ENCODE data around the gene FMO4. TPM values are rescaled to one million over a fixed set of nuclear protein-coding genes. Genes with fewer than 3 reads are reported as not detected.
"Not testable (repeated sequence)": the region's sequence is repeated elsewhere in the genome, so short reads cannot be mapped to it uniquely, and the experiment has no call there.

Gene FMO4
- total RNA-seq, 2 experiments from 2014 or later = 2.6 to 3.5 TPM

DNA sequence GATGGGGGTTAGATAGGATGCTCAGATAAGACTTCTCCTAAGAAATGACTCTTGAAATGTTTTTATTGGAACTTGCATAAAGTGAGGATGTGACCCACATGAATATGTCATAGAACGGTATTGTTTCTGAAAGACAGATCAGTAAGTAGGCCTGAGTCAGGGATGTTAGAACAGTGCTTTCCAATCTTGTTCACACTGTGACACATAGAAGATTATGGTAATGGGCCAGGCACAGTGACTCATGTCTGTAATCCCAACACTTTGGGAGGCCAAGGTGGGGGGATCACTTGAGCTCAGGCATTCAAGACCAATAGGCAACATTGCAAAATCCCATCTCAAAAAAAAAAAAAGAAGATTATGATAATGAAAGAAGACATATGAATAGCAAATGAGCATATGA is 32.9 kb downstream of the FMO4 start:
- no peak for ATAC-seq (ENCODE audit: low read depth)
- DNase-seq = no peak
- peaks cover 3% of the 10 kb centered on the region for H3K27me3 Mint-ChIP-seq
- no peaks in the 10 kb centered on the region for H3K4me1 Mint-ChIP-seq
- no peaks in the 10 kb centered on the region for H3K36me3 Mint-ChIP-seq
- POLR2A ChIA-PET = no interaction called here
- H3K9me3 Mint-ChIP-seq = peaks cover 14% of the 10 kb centered on the region
- no peak overlapping the region for H3K4me3 Mint-ChIP-seq
- no peak overlapping the region for H3K27ac Mint-ChIP-seq

DNA sequence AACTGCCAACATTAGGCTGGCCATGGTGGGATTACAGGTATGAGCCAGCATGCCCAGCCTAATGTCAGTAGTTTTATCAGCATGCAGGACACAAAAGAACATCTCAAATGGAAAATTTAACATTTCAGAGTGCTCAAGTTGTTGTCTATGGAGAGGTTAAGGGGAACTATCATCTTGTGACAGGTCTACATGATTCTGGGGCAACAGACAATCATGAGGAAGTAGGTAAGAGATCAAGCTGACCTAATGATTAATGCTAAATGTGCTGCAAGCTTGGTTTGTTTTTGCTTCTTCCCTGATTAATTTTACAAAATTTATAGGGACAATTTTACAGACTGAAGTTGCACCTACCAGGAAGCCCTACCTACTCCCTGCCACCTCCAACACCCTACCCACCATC is 36.6 kb downstream of the FMO4 start:
- no peaks in the 10 kb centered on the region for H3K4me1 Mint-ChIP-seq
- ATAC-seq (ENCODE audit: low read depth) (no peak), DNase-seq (no peak)
- H3K36me3 Mint-ChIP-seq = no peaks in the 10 kb centered on the region
- POLR2A ChIA-PET = no interaction called here
- no peak overlapping the region for H3K27ac Mint-ChIP-seq
- peaks cover 10% of the 10 kb centered on the region for H3K9me3 Mint-ChIP-seq
- H3K4me3 Mint-ChIP-seq = no peak overlapping the region
- H3K27me3 Mint-ChIP-seq = no peaks in the 10 kb centered on the region

DNA sequence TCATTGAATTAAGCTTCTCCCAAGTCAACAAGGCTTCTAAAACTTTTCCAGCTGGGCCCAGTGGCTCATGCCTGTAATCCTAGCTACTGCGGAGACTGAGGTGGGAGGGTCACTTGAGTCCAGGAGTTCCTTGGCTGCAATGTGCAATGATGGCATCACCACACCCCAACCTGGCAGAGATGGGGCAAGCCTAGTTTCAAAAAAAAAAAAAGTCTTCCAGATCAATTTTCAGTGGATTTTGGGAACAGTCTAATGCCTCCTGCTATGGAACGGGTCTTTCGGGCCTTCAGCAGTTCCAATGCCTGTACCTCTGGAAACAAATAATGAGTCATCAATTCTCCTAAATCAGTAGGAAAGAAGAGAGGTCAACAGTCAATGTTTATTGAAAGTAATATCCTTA is 38.0 kb downstream of the FMO4 start:
- H3K27me3 Mint-ChIP-seq = no peaks in the 10 kb centered on the region
- POLR2A ChIA-PET = no interaction called here
- H3K27ac Mint-ChIP-seq = no peak overlapping the region
- ATAC-seq (ENCODE audit: low read depth) = no peak
- no peak for DNase-seq
- H3K36me3 Mint-ChIP-seq = no peaks in the 10 kb centered on the region
- no peaks in the 10 kb centered on the region for H3K4me1 Mint-ChIP-seq
- H3K9me3 Mint-ChIP-seq = peaks cover 4% of the 10 kb centered on the region
- no peak overlapping the region for H3K4me3 Mint-ChIP-seq

DNA sequence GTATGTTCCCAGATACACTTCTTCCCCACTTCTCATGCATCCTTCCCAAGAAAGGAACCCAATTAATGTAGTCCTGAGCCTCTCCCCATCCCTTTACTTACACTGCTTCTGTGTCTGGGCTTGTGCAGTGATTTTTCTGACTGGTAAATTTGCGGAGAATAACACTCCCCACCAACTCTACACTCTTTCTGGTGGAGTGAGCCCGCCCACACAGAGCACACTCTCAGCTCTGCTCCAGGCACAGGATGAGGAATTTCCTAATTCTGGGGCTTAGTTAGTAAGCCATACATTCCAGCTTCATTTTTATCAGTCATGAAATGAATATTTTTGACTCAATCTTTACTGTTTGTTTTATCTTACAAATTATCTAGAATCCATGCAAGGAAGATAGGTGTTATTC is 38.6 kb downstream of the FMO4 start:
- H3K27ac Mint-ChIP-seq = no peak overlapping the region
- POLR2A ChIA-PET = no interaction called here
- H3K9me3 Mint-ChIP-seq = peaks cover 2% of the 10 kb centered on the region
- no peaks in the 10 kb centered on the region for H3K4me1 Mint-ChIP-seq
- no peak for DNase-seq
- no peak for ATAC-seq (ENCODE audit: low read depth)
- H3K27me3 Mint-ChIP-seq = no peaks in the 10 kb centered on the region
- H3K4me3 Mint-ChIP-seq = no peak overlapping the region
- H3K36me3 Mint-ChIP-seq = no peaks in the 10 kb centered on the region

DNA sequence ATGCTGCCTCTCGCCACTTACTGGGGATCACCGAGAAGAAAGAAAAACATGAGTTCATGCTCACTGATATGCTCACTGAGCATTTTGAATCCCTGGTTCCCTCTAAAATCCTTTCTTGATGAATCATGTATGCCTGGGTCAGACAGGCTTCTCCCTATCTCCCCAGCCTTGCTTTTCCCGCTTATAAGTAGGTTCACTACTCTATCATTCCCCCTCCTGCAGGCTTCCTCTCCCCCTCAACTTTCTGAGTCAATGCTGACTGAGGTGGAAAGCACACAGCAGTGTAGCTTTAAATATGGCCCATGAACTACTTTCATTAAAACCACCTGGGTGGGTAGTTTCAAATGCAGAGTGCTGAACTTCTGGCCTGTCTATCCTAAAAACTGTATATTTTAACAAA is 41.7 kb downstream of the FMO4 start:
- H3K4me3 Mint-ChIP-seq = no peak overlapping the region
- no peak overlapping the region for H3K27ac Mint-ChIP-seq
- no peaks in the 10 kb centered on the region for H3K4me1 Mint-ChIP-seq
- POLR2A ChIA-PET = no interaction called here
- H3K9me3 Mint-ChIP-seq = peaks cover 2% of the 10 kb centered on the region
- DNase-seq = no peak
- H3K36me3 Mint-ChIP-seq = no peaks in the 10 kb centered on the region
- H3K27me3 Mint-ChIP-seq = peaks cover 5% of the 10 kb centered on the region
- ATAC-seq (ENCODE audit: low read depth) = no peak

DNA sequence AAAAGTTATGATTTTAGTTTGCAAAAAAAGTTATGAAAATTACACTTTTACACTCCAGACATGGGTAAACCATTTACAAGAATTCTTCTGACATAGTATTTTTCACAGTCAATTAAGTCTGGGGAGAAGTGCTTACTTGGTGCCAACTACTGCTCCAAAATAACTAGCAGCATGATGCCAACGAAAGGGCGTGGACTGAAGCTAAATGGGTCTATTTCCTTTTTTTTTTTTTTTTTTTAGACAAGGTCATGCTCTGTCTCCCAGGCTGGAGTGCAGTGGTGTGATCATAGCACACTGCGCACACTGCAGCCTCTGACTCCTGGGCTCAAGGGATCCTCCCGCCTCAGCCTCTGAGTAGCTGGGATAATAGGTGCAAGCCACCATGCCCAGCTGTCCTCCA is 43.2 kb downstream of the FMO4 start:
- H3K9me3 Mint-ChIP-seq = peaks cover 6% of the 10 kb centered on the region
- peaks cover 15% of the 10 kb centered on the region for H3K27me3 Mint-ChIP-seq
- no peak overlapping the region for H3K27ac Mint-ChIP-seq
- no peaks in the 10 kb centered on the region for H3K36me3 Mint-ChIP-seq
- POLR2A ChIA-PET = no interaction called here
- ATAC-seq (ENCODE audit: low read depth) (no peak), DNase-seq (no peak)
- H3K4me1 Mint-ChIP-seq = no peaks in the 10 kb centered on the region
- no peak overlapping the region for H3K4me3 Mint-ChIP-seq

DNA sequence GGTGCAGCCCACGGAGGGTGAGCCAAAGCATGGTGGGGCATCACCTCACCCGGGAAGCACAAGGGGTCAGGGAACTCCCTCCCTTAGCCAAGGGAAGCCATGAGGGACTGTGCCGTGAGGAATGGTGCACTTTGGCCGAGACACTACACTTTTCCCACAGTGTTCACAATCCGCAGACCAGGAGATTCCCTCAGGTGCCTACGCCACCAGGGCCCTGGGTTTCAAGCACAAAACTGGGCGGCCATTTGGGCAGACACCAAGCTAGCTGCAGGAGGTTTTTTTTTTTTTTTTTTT is 45.3 kb downstream of the FMO4 start:
- H3K9me3 Mint-ChIP-seq; H3K4me1 Mint-ChIP-seq; H3K27ac Mint-ChIP-seq; H3K36me3 Mint-ChIP-seq; ATAC-seq (ENCODE audit: low read depth); DNase-seq; POLR2A ChIA-PET; H3K4me3 Mint-ChIP-seq: not testable (repeated sequence)
- H3K27me3 Mint-ChIP-seq = peaks cover 15% of the 10 kb centered on the region

DNA sequence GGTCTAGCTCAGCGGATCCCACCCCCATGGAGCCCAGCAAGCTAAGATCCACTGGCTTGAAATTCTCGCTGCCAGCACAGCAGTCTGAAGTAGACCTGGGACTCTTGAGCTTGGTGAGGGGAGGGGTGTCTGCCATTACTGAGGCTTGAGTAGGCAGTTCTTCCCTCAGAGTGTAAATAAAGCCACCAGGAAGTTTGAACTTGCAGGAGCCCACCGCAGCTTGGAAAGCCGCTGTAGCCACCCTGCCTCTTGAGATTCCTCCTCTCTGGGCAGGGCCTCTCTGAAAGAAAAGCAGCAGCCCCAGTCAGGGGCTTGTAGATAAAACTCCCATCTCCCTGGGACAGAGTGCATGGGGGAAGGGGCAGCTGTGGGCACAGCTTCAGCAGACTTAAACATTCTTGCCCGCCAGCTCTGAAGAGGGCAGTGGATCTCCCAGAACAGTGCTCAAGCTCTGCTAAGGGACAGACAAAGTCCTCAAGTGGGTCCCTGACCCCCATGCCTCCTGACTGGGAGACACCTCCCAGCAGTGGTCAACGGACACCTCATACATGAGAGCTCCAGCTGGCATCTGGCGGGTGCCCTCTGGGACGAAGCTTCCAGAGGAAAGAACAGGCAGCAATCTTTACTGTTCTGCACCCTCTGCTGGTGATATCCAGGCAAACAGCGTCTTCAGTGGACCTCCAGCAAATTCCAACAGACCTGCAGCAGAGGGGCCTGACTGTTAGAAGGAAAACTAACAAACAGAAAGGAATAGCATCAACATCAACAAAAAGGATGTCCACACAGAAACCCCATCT is 45.9 kb downstream of the FMO4 start:
- H3K4me1 Mint-ChIP-seq; POLR2A ChIA-PET; H3K9me3 Mint-ChIP-seq; H3K36me3 Mint-ChIP-seq; H3K4me3 Mint-ChIP-seq; DNase-seq; ATAC-seq (ENCODE audit: low read depth); H3K27ac Mint-ChIP-seq: not testable (repeated sequence)
- H3K27me3 Mint-ChIP-seq = peaks cover 15% of the 10 kb centered on the region

DNA sequence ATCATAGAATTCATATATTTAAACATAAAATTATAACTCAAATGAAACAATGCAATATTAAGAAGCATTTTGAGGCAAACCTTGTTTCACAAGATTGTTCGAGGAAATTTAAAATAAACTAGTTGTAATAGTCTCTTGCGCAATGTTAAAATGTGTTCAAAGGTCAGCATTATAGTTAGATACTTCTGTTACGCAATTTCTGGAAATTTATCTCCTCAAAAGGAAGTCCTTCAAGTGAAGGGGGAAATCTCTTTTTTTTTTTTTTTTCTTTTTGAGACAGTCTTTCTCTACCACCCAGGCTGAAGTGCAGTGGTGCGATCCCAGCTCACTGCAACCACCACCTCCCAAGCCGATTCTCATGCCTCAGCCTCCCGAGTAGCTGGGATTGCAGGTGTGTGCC is 52.1 kb downstream of the FMO4 start:
- no peak for DNase-seq
- H3K36me3 Mint-ChIP-seq = no peaks in the 10 kb centered on the region
- POLR2A ChIA-PET = no interaction called here
- peaks cover 11% of the 10 kb centered on the region for H3K27me3 Mint-ChIP-seq
- no peak for ATAC-seq (ENCODE audit: low read depth)
- no peak overlapping the region for H3K4me3 Mint-ChIP-seq
- no peaks in the 10 kb centered on the region for H3K4me1 Mint-ChIP-seq
- H3K9me3 Mint-ChIP-seq = peaks cover 7% of the 10 kb centered on the region
- H3K27ac Mint-ChIP-seq = no peak overlapping the region

DNA sequence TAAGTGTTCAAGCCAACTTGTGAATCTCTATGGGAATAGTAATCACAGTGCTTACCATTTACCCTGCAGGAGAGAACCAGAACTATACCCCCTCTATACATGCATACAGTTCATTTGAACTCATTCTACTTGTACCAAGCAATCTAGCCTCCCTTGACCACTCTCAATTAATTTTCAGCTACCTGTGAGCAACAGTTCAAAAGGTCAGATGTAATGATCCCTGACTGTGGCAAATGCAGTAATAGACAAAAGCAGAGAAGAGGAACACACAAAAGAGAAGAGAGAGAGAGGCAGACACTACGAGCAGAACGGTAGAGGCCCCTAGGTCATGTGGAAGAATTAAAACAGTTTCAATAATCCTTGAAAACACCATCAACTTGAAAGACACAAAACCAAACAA is 52.8 kb downstream of the FMO4 start:
- Mint-ChIP-seq H3K27me3 (peaks cover 4% of the 10 kb centered on the region), H3K4me3 (no peak overlapping the region), H3K4me1 (no peaks in the 10 kb centered on the region), H3K9me3 (peaks cover 7% of the 10 kb centered on the region), H3K36me3 (no peaks in the 10 kb centered on the region), H3K27ac (no peak overlapping the region)
- ATAC-seq (ENCODE audit: low read depth) (no peak), DNase-seq (no peak)
- POLR2A ChIA-PET = no interaction called here

DNA sequence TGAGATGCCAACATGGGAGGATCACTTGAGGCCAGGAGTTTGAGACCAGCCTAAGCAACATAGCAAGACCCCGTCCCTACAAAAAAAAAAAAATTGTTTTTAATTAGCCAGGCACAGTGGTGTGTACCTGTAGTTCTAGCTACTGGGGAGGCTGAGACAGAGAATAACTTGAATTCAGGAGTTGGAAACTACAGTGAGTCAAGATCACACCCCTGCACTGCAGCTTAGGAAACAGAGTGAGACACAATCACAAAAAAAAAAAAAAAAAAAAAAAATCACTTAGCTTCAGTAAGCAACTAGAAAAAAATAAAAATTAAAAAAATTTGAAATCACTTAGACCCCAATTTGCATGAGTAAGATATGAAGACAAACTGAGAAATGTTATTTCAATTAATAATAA is 53.5 kb downstream of the FMO4 start:
- Mint-ChIP-seq H3K27ac (no peak overlapping the region), H3K4me3 (no peak overlapping the region), H3K9me3 (peaks cover 8% of the 10 kb centered on the region), H3K36me3 (peaks cover 1% of the 10 kb centered on the region), H3K4me1 (no peaks in the 10 kb centered on the region), H3K27me3 (peaks cover 4% of the 10 kb centered on the region)
- ATAC-seq (ENCODE audit: low read depth) = no peak
- POLR2A ChIA-PET = no interaction called here
- DNase-seq = no peak

DNA sequence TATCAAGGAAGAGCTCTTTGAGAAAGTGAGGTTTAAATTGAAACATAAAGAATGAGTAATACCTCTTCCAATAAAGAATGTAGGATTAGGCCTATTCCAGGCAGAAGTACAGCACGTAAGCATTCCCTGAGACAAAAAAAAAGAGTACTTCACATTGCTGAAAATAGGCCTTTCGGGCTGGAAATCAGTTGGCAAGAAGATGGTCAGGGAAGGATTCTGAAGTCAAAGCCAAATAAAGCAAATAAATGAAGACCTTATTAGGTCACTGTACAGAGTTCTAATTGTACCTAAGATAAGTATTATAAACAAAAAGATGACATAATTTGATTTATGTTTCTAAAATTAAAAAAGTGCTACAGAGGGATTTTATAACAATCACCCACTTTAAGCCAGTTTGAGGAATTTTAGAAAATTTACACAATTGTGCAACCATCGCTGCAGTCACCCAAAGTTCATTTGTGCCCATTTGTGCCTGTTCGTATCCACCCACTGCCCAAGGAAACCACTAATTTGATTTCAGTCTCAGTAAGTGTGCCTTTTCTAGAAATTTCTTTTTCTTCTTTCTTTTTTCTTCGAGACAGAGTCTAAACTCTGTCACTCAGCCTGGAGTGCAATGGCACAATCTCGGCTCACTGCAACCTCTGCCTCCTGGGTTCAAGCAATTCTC is 58.6 kb downstream of the FMO4 start:
- Mint-ChIP-seq H3K4me3 (no peak overlapping the region), H3K27ac (no peak overlapping the region), H3K27me3 (peaks cover 8% of the 10 kb centered on the region), H3K36me3 (peaks cover 1% of the 10 kb centered on the region), H3K9me3 (peaks cover 6% of the 10 kb centered on the region), H3K4me1 (no peaks in the 10 kb centered on the region)
- POLR2A ChIA-PET = no interaction called here
- ATAC-seq (ENCODE audit: low read depth) (no peak), DNase-seq (no peak)

DNA sequence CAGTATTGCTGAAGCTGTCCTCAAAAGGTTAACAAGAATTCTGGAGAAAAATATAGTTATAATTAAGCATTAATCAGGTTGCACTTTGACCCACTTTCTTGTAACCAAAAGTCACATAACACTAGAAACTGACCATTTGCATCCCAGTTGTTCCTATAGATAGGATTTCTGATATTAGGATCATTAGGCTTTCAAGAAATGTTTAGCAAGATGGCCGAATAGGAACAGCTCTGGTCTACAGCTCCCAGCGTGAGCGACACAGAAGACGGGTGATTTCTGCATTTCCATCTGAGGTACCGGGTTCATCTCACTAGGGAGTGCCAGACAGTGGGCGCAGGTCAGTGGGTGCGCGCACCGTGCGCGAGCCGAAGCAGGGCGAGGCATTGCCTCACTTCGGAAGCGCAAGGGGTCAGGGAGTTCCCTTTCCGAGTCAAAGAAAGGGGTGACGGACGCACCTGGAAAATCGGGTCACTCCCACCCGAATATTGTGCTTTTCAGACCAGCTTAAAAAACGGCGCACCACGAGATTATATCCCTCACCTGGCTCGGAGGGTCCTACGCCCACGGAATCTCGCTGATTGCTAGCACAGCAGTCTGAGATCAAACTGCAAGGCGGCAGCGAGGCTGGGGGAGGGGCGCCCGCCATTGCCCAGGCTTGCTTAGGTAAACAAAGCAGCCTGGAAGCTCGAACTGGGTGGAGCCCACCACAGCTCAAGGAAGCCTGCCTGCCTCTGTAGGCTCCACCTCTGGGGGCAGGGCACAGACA is 59.6 kb downstream of the FMO4 start:
- DNase-seq; ATAC-seq (ENCODE audit: low read depth); H3K27me3 Mint-ChIP-seq; H3K4me3 Mint-ChIP-seq; H3K36me3 Mint-ChIP-seq; H3K4me1 Mint-ChIP-seq; POLR2A ChIA-PET; H3K9me3 Mint-ChIP-seq; H3K27ac Mint-ChIP-seq: not testable (repeated sequence)

DNA sequence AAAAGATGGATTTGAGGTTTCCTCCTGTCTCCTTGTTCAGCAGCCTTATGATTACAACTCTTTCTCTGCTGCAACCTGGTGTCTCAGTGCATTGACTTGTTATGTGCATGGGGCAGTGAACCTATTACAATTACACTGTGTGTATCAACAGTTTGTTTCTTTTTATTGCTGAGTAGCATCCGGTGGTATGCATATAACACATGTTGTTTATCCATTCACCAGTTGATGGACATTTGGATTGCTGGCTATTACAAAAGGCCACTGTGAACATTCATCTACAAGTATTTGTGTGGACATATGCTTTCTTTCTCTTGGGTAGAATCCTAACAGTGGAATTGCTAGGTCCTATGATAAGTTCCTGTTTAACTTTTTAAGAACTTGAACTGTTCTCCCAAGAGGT is 65.9 kb downstream of the FMO4 start:
- H3K4me1 Mint-ChIP-seq = no peaks in the 10 kb centered on the region

More for the DNA sequence above, 65.9 kb downstream of the FMO4 start:
- no peak for ATAC-seq (ENCODE audit: low read depth)
- H3K9me3 Mint-ChIP-seq = peaks cover 8% of the 10 kb centered on the region
- no peaks in the 10 kb centered on the region for H3K36me3 Mint-ChIP-seq
- H3K27me3 Mint-ChIP-seq = peaks cover 4% of the 10 kb centered on the region
- POLR2A ChIA-PET = no interaction called here
- no peak overlapping the region for H3K27ac Mint-ChIP-seq
- H3K4me3 Mint-ChIP-seq = no peak overlapping the region
- DNase-seq = no peak
